SK-N-SH (cell line): Measurements from ENCODE around the gene RPL3. TPM values are rescaled to one million over a fixed set of nuclear protein-coding genes. Genes with fewer than 3 reads are reported as not detected.

Experiments
- CTCF ChIA-PET: fragments of 300-600, 350-600 bp; formaldehyde crosslinking; extraction: SDS; loops from one replicate; lab custom pipeline; 2021; lab: Yijun Ruan, JAX
- POLR2A ChIA-PET: fragments of 350-600 bp; sonication (Branson Sonifier 250); formaldehyde crosslinking; extraction: SDS; loops from one replicate; lab custom pipeline; 2020; ENCODE audit warnings: antibody characterized with exemption, inconsistent platforms; lab: Yijun Ruan, JAX
- DNase-seq: peaks from one replicate; pipeline ENCODE4 v3.0.0; 2012
- H2AFZ ChIP-seq: fragments of 200-600 bp; sonication (generic); 2 replicates; pipeline ENCODE4 v1.8.1; 2016; ENCODE audit warnings: antibody characterized with exemption, mild to moderate bottlenecking, low read depth
- H3F3A ChIP-seq: fragments of 200-600 bp; sonication (generic); replicated peaks from 2 replicates; pipeline ENCODE3; 2016; ENCODE audit warnings: antibody characterized with exemption, mild to moderate bottlenecking; ENCODE audit not compliant: insufficient read depth
- H3K27ac ChIP-seq, 2 experiments: fragments of 200-500 bp in 1 of 2; fragments of 200-600 bp in 1 of 2; sonication (Bioruptor generic) in 1 of 2; sonication (generic), shearing (Covaris generic) in 1 of 2; 2 replicates each; pipeline versions ENCODE4 v1.5.1 to v1.6.1; 2014 to 2016; ENCODE audit warnings: low read depth in 2 of 2, inconsistent platforms in 1 of 2, low read length in 1 of 2, mild to moderate bottlenecking in 1 of 2, mixed read lengths in 1 of 2
- H3K27me3 ChIP-seq: fragments of 200-600 bp; sonication (generic), shearing (Covaris generic); 2 replicates; pipeline ENCODE4 v1.6.1; 2016; ENCODE audit warnings: mixed run types; ENCODE audit not compliant: insufficient read depth
- H3K36me3 ChIP-seq, 2 experiments: fragments of 200-500 bp in 1 of 2; fragments of 200-600 bp in 1 of 2; sonication (Bioruptor generic) in 1 of 2; sonication (generic) in 1 of 2; replicated peaks in 1 of 2; 2 replicates each; pipeline versions ENCODE3 to v1.5.1; 2014 to 2016; ENCODE audit warnings: low read length in 1 of 2, mild to moderate bottlenecking in 1 of 2; ENCODE audit not compliant: insufficient read depth in 2 of 2, control insufficient read depth in 1 of 2
- H3K4me1 ChIP-seq, 2 experiments: fragments of 200-500 bp in 1 of 2; fragments of 200-600 bp in 1 of 2; sonication (Bioruptor generic) in 1 of 2; sonication (generic), shearing (Covaris generic) in 1 of 2; 2 replicates each; pipeline versions ENCODE4 v1.5.1 to v1.6.1; 2014 to 2016; ENCODE audit warnings: low read depth in 1 of 2, low read length in 1 of 2, mixed run types in 1 of 2; ENCODE audit not compliant: insufficient read depth in 2 of 2, control insufficient read depth in 1 of 2
- H3K4me2 ChIP-seq: fragments of 200-600 bp; sonication (generic), shearing (Covaris generic); 2 replicates; pipeline ENCODE4 v1.6.1; 2017; ENCODE audit warnings: mixed run types
- H3K4me3 ChIP-seq, 2 experiments: fragments of 200-500 bp in 1 of 2; fragments of 200-600 bp in 1 of 2; sonication (Bioruptor generic) in 1 of 2; sonication (generic), shearing (Covaris generic) in 1 of 2; 2 replicates each; pipeline versions ENCODE4 v1.5.1 to v1.8.1; 2014 to 2016; ENCODE audit warnings: low read depth in 2 of 2, inconsistent platforms in 1 of 2, low read length in 1 of 2, mild to moderate bottlenecking in 1 of 2, mixed read lengths in 1 of 2, moderate library complexity in 1 of 2
- H3K79me2 ChIP-seq: fragments of 200-600 bp; sonication (generic); 2 replicates; pipeline ENCODE4 v1.8.1; 2017; ENCODE audit warnings: mild to moderate bottlenecking; ENCODE audit not compliant: insufficient read depth
- H3K9ac ChIP-seq: fragments of 200-600 bp; sonication (generic); 2 replicates; pipeline ENCODE4 v1.6.1; 2017; ENCODE audit warnings: mixed run types
- H3K9me2 ChIP-seq: fragments of 200-600 bp; sonication (generic); 2 replicates; pipeline ENCODE4 v1.6.1; 2017; ENCODE audit warnings: mixed run types
- H3K9me3 ChIP-seq: fragments of 200-600 bp; sonication (generic); 2 replicates; pipeline ENCODE4 v1.6.1; 2017; ENCODE audit warnings: mixed run types, mild to moderate bottlenecking, moderate library complexity
- H4K20me1 ChIP-seq: fragments of 200-600 bp; sonication (generic); 2 replicates; pipeline ENCODE4 v1.6.1; 2017; ENCODE audit warnings: mild to moderate bottlenecking, mixed run types; ENCODE audit not compliant: insufficient read depth
- EP300 ChIP-seq, 2 experiments: IDR thresholded peaks; 2 replicates each; pipeline versions ENCODE4 v1.4.0 to v1.6.1; 2012; ENCODE audit warnings: borderline replicate concordance in 1 of 2, low read depth in 1 of 2, low read length in 1 of 2
- FOSL2 ChIP-seq: IDR thresholded peaks from 2 replicates; pipeline ENCODE4 v1.4.0; 2012; ENCODE audit warnings: low read depth, mild to moderate bottlenecking, moderate library complexity, borderline replicate concordance
- FOXJ3 ChIP-seq: sonication (generic); formaldehyde crosslinking; IDR thresholded peaks from 2 replicates; pipeline ENCODE4 v1.5.1; 2020; ENCODE audit warnings: mild to moderate bottlenecking, missing genetic modification reagents
- MEF2A ChIP-seq: IDR thresholded peaks from 2 replicates; pipeline ENCODE4 v1.4.0; 2012; ENCODE audit warnings: low read depth, borderline replicate concordance
- NFIC ChIP-seq: IDR thresholded peaks from 2 replicates; pipeline ENCODE4 v1.4.0; 2012; ENCODE audit warnings: borderline replicate concordance
- NRF1 ChIP-seq: IDR thresholded peaks from 2 replicates; pipeline ENCODE4 v1.6.1; 2012; ENCODE audit warnings: low read depth, mild to moderate bottlenecking, low read length
- POLR2AphosphoS5 ChIP-seq: IDR thresholded peaks from 2 replicates; pipeline ENCODE4 v1.6.1; 2012; ENCODE audit warnings: low read depth, low read length
- RAD21 ChIP-seq: IDR thresholded peaks from 2 replicates; pipeline ENCODE4 v1.6.1; 2012; ENCODE audit warnings: mild to moderate bottlenecking, low read length
- TAF1 ChIP-seq: IDR thresholded peaks from 2 replicates; pipeline ENCODE4 v1.6.1; 2012; ENCODE audit warnings: low read depth, mild to moderate bottlenecking, low read length, moderate library complexity, borderline replicate concordance
- TCF12 ChIP-seq: IDR thresholded peaks from 2 replicates; pipeline ENCODE4 v1.4.0; 2012
- WGBS: methylation state at CpG from one replicate; pipeline ENCODE4 v1.1.6; 2017; ENCODE audit warnings: low lambda C conversion rate; 5-methylcytosine and 5-hydroxymethylcytosine counted together
- polyA plus RNA-seq, 3 experiments: library from polyadenylated mRNA; depleted of rRNA; stranded (reverse); fragments of >200 nt; gene quantifications; 2 replicates each; pipeline ENCODE4 v1.2.3, GENCODE V29; 2012
- TF ChIP-seq, protein P1 (sequence below): fragments of 150-350 bp; IDR thresholded peaks from 2 replicates; pipeline ENCODE4 v1.6.1; 2016; ENCODE audit warnings: mild to moderate bottlenecking, low read depth, low read length
- TF ChIP-seq, protein P2 (sequence below): fragments of 150-350 bp; IDR thresholded peaks from 2 replicates; pipeline ENCODE4 v1.6.1; 2017; ENCODE audit warnings: antibody characterized with exemption, low read length, low read depth, borderline replicate concordance
- TF ChIP-seq, protein P3 (sequence below): IDR thresholded peaks from 2 replicates; pipeline ENCODE4 v1.4.0; 2012; ENCODE audit warnings: low read depth, borderline replicate concordance
- TF ChIP-seq, protein P4 (sequence below): IDR thresholded peaks from 2 replicates; pipeline ENCODE4 v1.4.0; 2012; ENCODE audit warnings: low read depth
- TF ChIP-seq, protein P5 (sequence below): fragments of 200-600 bp; sonication (generic); IDR thresholded peaks from 2 replicates; pipeline ENCODE4 v1.6.1; 2017; ENCODE audit warnings: antibody characterized with exemption, mild to moderate bottlenecking, moderate library complexity

Gene RPL3
- polyA plus RNA-seq, 1 of the 3 experiments (the other 2 are of a cell fraction): 4,976 TPM

DNA sequence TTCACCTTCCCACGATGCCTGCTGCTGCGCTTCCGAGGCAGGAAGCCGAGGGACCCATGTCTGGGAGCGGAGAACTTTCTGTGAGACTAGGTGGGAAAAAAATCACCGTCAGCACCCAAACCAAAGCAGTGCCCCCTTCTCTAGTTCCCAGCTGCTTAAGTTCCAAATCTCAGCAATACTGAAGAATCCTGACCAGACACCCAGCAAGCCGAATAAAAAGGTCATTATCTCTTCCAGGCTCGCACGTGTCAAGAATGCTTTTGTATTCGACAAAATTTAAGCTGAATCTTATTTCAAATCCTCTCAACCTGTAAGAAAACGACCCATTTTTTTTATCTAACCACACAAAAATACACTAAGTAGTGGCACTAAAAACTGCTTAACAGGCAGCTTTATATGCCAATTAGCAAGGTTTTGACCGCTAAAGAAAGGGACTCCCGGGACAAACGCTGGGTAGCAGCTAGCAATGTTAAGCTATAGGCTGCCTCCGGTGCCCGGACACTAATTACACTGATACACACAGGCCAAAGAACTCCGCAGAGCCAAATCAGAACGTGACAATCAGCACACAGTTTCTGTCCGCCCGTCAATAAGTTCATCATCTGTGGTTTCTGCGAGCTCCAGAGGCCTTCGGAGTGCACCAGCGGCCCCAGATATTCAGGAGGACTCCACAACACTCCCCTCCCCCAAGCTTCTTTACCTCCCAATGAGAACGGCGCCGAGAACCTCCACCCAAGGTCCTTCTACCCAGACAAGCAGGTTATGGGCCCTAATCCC, 728 bp downstream of the RPL3 start:
- POLR2A ChIA-PET: interaction anchor here (0.6 to 2.6 kb wide), 13 partner anchors 10 to 210 kb away, joined by 3 to 19 read pairs (median 4); partner anchors contain the start of genes ATF4, CBX7, MIEF1 and SYNGR1
- CTCF ChIA-PET: interaction anchor here (1.0 to 4.7 kb wide), 7 partner anchors 8 to 157 kb away, joined by 3 to 15 read pairs (median 5); partner anchors contain the start of gene TAB1
- H3K36me3 ChIP-seq: peaks cover 31 to 37% of the 10 kb centered on the region in 2 experiments
- H3K27me3 ChIP-seq: no peaks in the 10 kb centered on the region
- H3K27ac ChIP-seq: peak overlapping the region; percentile 79 to 81
- peaks cover 12 to 26% of the 10 kb centered on the region in 2 experiments; a peak in 2 of 4 replicates for H3K4me1 ChIP-seq
- H3K9me2 ChIP-seq: no peaks in the 10 kb centered on the region
- H3K4me2 ChIP-seq: peak overlapping the region; percentile 84
- no peaks in the 10 kb centered on the region for H3K9me3 ChIP-seq
- H4K20me1 ChIP-seq: peaks cover 54% of the 10 kb centered on the region
- no peak for DNase-seq
- TF ChIP-seq EP300 (IDR thresholded peaks at IDR 0.05; ENCODE audit: borderline replicate concordance in 1 of 2, low read depth in 1 of 2, low read length in 1 of 2) (no peak), NFIC (no peak), NRF1 (no peak), TAF1 (no peak), RAD21 (no peak), FOXJ3 (CRISPR knock-in tag) (no peak), FOSL2 (no peak), POLR2AphosphoS5 (no peak)
- TF ChIP-seq, protein P1, sequence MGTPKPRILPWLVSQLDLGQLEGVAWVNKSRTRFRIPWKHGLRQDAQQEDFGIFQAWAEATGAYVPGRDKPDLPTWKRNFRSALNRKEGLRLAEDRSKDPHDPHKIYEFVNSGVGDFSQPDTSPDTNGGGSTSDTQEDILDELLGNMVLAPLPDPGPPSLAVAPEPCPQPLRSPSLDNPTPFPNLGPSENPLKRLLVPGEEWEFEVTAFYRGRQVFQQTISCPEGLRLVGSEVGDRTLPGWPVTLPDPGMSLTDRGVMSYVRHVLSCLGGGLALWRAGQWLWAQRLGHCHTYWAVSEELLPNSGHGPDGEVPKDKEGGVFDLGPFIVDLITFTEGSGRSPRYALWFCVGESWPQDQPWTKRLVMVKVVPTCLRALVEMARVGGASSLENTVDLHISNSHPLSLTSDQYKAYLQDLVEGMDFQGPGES: no peak
- TF ChIP-seq, protein P2, sequence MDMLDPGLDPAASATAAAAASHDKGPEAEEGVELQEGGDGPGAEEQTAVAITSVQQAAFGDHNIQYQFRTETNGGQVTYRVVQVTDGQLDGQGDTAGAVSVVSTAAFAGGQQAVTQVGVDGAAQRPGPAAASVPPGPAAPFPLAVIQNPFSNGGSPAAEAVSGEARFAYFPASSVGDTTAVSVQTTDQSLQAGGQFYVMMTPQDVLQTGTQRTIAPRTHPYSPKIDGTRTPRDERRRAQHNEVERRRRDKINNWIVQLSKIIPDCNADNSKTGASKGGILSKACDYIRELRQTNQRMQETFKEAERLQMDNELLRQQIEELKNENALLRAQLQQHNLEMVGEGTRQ: no peak
- WGBS: 0% methylated on average over 18 of the region's 26 CpGs
- H3K79me2 ChIP-seq: peaks cover 44% of the 10 kb centered on the region
- peak overlapping the region; percentile 95 for H3K9ac ChIP-seq
- H3K4me3 ChIP-seq: peak overlapping the region; percentile 66 to 79
- H2AFZ ChIP-seq: no peak overlapping the region
- peaks cover 30% of the 10 kb centered on the region for H3F3A ChIP-seq

DNA sequence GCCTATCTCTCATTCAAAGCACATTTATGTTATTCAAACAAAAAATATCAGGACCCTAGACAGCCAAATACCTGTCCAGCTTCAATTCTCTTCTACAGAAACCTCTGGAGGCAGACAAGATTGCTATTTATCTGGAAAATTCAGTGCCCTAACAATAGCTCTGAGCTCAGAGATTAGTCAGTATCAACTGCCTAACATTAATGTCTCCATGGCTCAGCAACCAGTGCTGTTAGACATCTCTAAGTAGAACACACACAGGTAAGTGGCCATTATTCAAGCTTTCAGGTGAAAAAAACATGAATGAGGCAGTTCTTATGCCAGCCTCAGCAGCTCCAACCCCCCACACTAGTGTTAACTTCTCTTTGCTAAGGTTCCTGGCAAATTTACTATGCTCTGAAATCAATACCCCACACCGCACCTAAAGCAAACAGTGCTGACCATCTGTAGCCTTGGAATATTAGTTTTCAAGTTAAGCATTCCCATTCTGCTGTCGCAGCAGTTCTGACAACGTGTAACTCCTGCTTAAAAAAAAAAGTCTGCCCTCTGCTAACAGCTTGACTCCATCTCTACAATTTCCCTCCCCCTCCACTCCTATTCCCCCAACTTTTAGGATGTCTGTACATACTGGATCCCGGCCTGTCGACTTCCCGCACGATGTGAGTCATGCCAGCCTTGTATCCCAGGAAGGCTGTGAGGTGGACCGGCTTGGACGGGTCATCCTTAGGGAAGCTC, 1.5 kb downstream of the RPL3 start:
- Histone ChIP-seq H3K4me3 (peak overlapping the region; percentile 66 to 79), H3K9me3 (no peaks in the 10 kb centered on the region), H3K4me2 (peak overlapping the region; percentile 84), H3K79me2 (peaks cover 44% of the 10 kb centered on the region), H3K27ac (peak overlapping the region in 1 of 2 experiments; percentile 79; a peak in 2 of 4 replicates), H3K9me2 (no peaks in the 10 kb centered on the region), H2AFZ (no peak overlapping the region), H3F3A (peaks cover 34% of the 10 kb centered on the region), H3K4me1 (peaks cover 12 to 26% of the 10 kb centered on the region in 2 experiments; a peak in 2 of 4 replicates), H3K9ac (peak overlapping the region; percentile 95), H4K20me1 (peaks cover 61% of the 10 kb centered on the region), H3K36me3 (peaks cover 31 to 44% of the 10 kb centered on the region in 2 experiments), H3K27me3 (no peaks in the 10 kb centered on the region)
- WGBS: 2% methylated on average over 8 of the region's 9 CpGs
- ChIA-PET POLR2A (interaction anchor here (0.5 to 2.6 kb wide), 9 partner anchors 14 to 184 kb away, joined by 3 to 19 read pairs (median 4); partner anchors contain the start of genes CBX7, MIEF1 and TAB1), CTCF (interaction anchor here (1.0 to 4.7 kb wide), 8 partner anchors 8 to 156 kb away, joined by 3 to 15 read pairs (median 7); no protein-coding TSS in a partner anchor)
- DNase-seq: no peak
- TF ChIP-seq, protein P3, sequence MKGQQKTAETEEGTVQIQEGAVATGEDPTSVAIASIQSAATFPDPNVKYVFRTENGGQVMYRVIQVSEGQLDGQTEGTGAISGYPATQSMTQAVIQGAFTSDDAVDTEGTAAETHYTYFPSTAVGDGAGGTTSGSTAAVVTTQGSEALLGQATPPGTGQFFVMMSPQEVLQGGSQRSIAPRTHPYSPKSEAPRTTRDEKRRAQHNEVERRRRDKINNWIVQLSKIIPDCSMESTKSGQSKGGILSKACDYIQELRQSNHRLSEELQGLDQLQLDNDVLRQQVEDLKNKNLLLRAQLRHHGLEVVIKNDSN: no peak
- TF ChIP-seq MEF2A: no peak
- no peak for TF ChIP-seq TCF12
- TF ChIP-seq, protein P4, sequence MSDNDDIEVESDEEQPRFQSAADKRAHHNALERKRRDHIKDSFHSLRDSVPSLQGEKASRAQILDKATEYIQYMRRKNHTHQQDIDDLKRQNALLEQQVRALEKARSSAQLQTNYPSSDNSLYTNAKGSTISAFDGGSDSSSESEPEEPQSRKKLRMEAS: no peak
- TF ChIP-seq, protein P5, sequence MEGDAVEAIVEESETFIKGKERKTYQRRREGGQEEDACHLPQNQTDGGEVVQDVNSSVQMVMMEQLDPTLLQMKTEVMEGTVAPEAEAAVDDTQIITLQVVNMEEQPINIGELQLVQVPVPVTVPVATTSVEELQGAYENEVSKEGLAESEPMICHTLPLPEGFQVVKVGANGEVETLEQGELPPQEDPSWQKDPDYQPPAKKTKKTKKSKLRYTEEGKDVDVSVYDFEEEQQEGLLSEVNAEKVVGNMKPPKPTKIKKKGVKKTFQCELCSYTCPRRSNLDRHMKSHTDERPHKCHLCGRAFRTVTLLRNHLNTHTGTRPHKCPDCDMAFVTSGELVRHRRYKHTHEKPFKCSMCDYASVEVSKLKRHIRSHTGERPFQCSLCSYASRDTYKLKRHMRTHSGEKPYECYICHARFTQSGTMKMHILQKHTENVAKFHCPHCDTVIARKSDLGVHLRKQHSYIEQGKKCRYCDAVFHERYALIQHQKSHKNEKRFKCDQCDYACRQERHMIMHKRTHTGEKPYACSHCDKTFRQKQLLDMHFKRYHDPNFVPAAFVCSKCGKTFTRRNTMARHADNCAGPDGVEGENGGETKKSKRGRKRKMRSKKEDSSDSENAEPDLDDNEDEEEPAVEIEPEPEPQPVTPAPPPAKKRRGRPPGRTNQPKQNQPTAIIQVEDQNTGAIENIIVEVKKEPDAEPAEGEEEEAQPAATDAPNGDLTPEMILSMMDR: no peak
- no peak for TF ChIP-seq RAD21
